ENCODE data around the gene CNGB1. TPM values are rescaled to one million over a fixed set of nuclear protein-coding genes. Genes with fewer than 3 reads are reported as not detected.

Gene CNGB1
- total and polyA plus RNA-seq, 8 donors = 0.03 to 0.43 (median 0.05) TPM; not detected in 3

GRCh38 chr16:57941016-57941664, 29.8 kb downstream of the CNGB1 start:
- ATAC-seq = peak; percentile 81 to 91 (median 86)

GRCh38 chr16:57940382-57940966, 30.5 kb downstream of the CNGB1 start:
- no peaks in the 10 kb centered on the region for H3K36me3 ChIP-seq
- no peaks in the 10 kb centered on the region for H3K27me3 ChIP-seq
- 90 to 91% methylated on average over 5 of the region's 5 CpGs for WGBS, 2 donors
- intact Hi-C loops (cut with DNase I) = no loop called here
- H3K27ac ChIP-seq = no peak overlapping the region
- no peak overlapping the region for H3K4me3 ChIP-seq
- DNase-seq (no peak), FAIRE-seq (no peak), ATAC-seq (no peak)
- no peaks in the 10 kb centered on the region for H3K9me3 ChIP-seq
- TF ChIP-seq CTCF (IDR thresholded peaks at IDR 0.05) = no peak
- H3K4me1 ChIP-seq = no peaks in the 10 kb centered on the region

More at GRCh38 chr16:57941016-57941664, 29.8 kb downstream of the CNGB1 start:
- H3K36me3 ChIP-seq = no peaks in the 10 kb centered on the region
- H3K27me3 ChIP-seq = no peaks in the 10 kb centered on the region
- DNase-seq = peak; percentile 73 to 95 (median 86)
- intact Hi-C loops (cut with DNase I) = no loop called here
- TF ChIP-seq CTCF (IDR thresholded peaks at IDR 0.05) = no peak
- no peaks in the 10 kb centered on the region for H3K9me3 ChIP-seq
- no peaks in the 10 kb centered on the region for H3K4me1 ChIP-seq
- FAIRE-seq = no peak
- H3K27ac ChIP-seq = no peak overlapping the region
- no peak overlapping the region for H3K4me3 ChIP-seq
- WGBS, 2 donors = 9 to 15% methylated on average over 11 of the region's 11 CpGs

- no peaks in the 10 kb centered on the region for H3K36me3 ChIP-seq
- no peak overlapping the region for H3K27ac ChIP-seq
- ATAC-seq (no peak), DNase-seq (no peak), FAIRE-seq (no peak)
- 84 to 85% methylated on average over 10 of the region's 10 CpGs for WGBS, 2 donors
- H3K9me3 ChIP-seq = no peaks in the 10 kb centered on the region
- no peak overlapping the region for H3K4me3 ChIP-seq
- no peaks in the 10 kb centered on the region for H3K27me3 ChIP-seq
- no peak for TF ChIP-seq CTCF (IDR thresholded peaks at IDR 0.05)
- H3K4me1 ChIP-seq = no peaks in the 10 kb centered on the region
- intact Hi-C loops (cut with DNase I) = no loop called here
Observed at GRCh38 chr16:57939872-57940224, 31.1 kb downstream of the CNGB1 start.

GRCh38 chr16:57938936-57939871, 31.7 kb downstream of the CNGB1 start:
- Histone ChIP-seq H3K9me3 (no peaks in the 10 kb centered on the region), H3K27me3 (no peaks in the 10 kb centered on the region), H3K4me3 (no peak overlapping the region), H3K36me3 (no peaks in the 10 kb centered on the region), H3K4me1 (no peaks in the 10 kb centered on the region), H3K27ac (no peak overlapping the region)
- peak in 3 of 4 donors; percentile 52 to 70 (median 57) for ATAC-seq
- intact Hi-C loops (cut with DNase I) = no loop called here
- DNase-seq = peak in 1 of 6 donors; percentile 18
- FAIRE-seq = no peak
- 66 to 67% methylated on average over 13 of the region's 13 CpGs for WGBS, 2 donors
- no peak for TF ChIP-seq CTCF (IDR thresholded peaks at IDR 0.05)
